HepG2 (cell line): ENCODE measurements around the gene MFSD11. TPM values are rescaled to one million over a fixed set of nuclear protein-coding genes. Genes with fewer than 3 reads are reported as not detected.

Source experiments
- CCAR2 ChIP-seq: fragments of 200-400 bp; formaldehyde crosslinking; optimal IDR thresholded peaks from 2 replicates; pipeline ENCODE3; 2018; ENCODE audit warnings: low read depth, mild to moderate bottlenecking, low read length, moderate library complexity
- CHD4 ChIP-seq: fragments of 200-600 bp; sonication (generic); IDR thresholded peaks from 2 replicates; pipeline ENCODE4 v1.7.0; 2017; ENCODE audit warnings: mild to moderate bottlenecking, low read length, borderline replicate concordance
- CREM ChIP-seq, 2 experiments: sonication (generic) in 1 of 2; formaldehyde crosslinking in 1 of 2; IDR thresholded peaks; 2 replicates each; pipeline versions ENCODE4 v1.4.0 to v1.6.1; 2016 to 2020; ENCODE audit warnings: antibody characterized with exemption in 1 of 2, mild to moderate bottlenecking in 1 of 2, missing genetic modification reagents in 1 of 2
- ELF3 ChIP-seq: IDR thresholded peaks from 2 replicates; pipeline ENCODE4 v1.6.1; 2016; ENCODE audit warnings: missing genetic modification reagents, missing compliant biosample characterization
- ETV6 ChIP-seq: sonication (generic); formaldehyde crosslinking; conservative IDR thresholded peaks from 2 replicates; pipeline ENCODE4 v1.4.0; 2020; ENCODE audit warnings: missing genetic modification reagents
- KAT7 ChIP-seq: IDR thresholded peaks from 2 replicates; pipeline ENCODE4 v1.6.1; 2018; ENCODE audit warnings: borderline replicate concordance, missing compliant biosample characterization
- MEIS2 ChIP-seq: sonication (generic); formaldehyde crosslinking; IDR thresholded peaks from 2 replicates; pipeline ENCODE4 v1.9.0; 2021; ENCODE audit warnings: mild to moderate bottlenecking, missing genetic modification reagents
- PHF20 ChIP-seq: sonication (generic); formaldehyde crosslinking; IDR thresholded peaks from 2 replicates; pipeline ENCODE4 v1.5.0; 2020; ENCODE audit warnings: mild to moderate bottlenecking, missing genetic modification reagents
- POLR2AphosphoS2 ChIP-seq: IDR thresholded peaks from 2 replicates; pipeline ENCODE4 v1.6.1; 2011; ENCODE audit warnings: low read depth, low read length, improper control_type of control experiment
- PTBP1 ChIP-seq: fragments of 200-400 bp; formaldehyde crosslinking; IDR thresholded peaks from 2 replicates; pipeline ENCODE4 v1.6.1; 2018; ENCODE audit warnings: low read length, low read depth; ENCODE audit not compliant: poor library complexity, severe bottlenecking
- RCOR2 ChIP-seq: IDR thresholded peaks from 2 replicates; pipeline ENCODE4 v1.6.1; 2016; ENCODE audit warnings: missing biosample characterization, missing genetic modification reagents
- SNAPC2 ChIP-seq: sonication (generic); formaldehyde crosslinking; IDR thresholded peaks from 2 replicates; pipeline ENCODE4 v1.8.1; 2022; ENCODE audit warnings: mild to moderate bottlenecking, missing genetic modification reagents
- YY1 ChIP-seq: IDR thresholded peaks from 2 replicates; pipeline ENCODE4 v1.6.1; 2011; ENCODE audit warnings: low read length, low read depth, moderate library complexity, mild to moderate bottlenecking; ENCODE audit not compliant: insufficient read depth, insufficient replicate concordance
- ZNF24 ChIP-seq: fragments of 450-650 bp; IDR thresholded peaks from 2 replicates; pipeline ENCODE4 v1.6.1; 2017; ENCODE audit warnings: antibody characterized with exemption, mild to moderate bottlenecking
- ZNF431 ChIP-seq: sonication (generic); formaldehyde crosslinking; IDR thresholded peaks from 2 replicates; pipeline ENCODE4 v1.9.0; 2022; ENCODE audit warnings: missing genetic modification reagents, low read depth, mild to moderate bottlenecking, borderline replicate concordance
- ZNF446 ChIP-seq: sonication (generic); formaldehyde crosslinking; IDR thresholded peaks from 2 replicates; pipeline ENCODE4 v1.5.0; 2020; ENCODE audit warnings: mild to moderate bottlenecking, missing genetic modification reagents
- ZNF501 ChIP-seq: sonication (generic); formaldehyde crosslinking; IDR thresholded peaks from 2 replicates; pipeline ENCODE4 v1.5.1; 2020; ENCODE audit warnings: mild to moderate bottlenecking, moderate library complexity, missing genetic modification reagents
- ZNF564 ChIP-seq: sonication (generic); formaldehyde crosslinking; IDR thresholded peaks from 2 replicates; pipeline ENCODE4 v1.8.1; 2023; ENCODE audit warnings: mild to moderate bottlenecking, missing genetic modification reagents
- ZNF570 ChIP-seq: sonication (generic); formaldehyde crosslinking; IDR thresholded peaks from 2 replicates; pipeline ENCODE4 v1.4.0; 2020; ENCODE audit warnings: mild to moderate bottlenecking, missing genetic modification reagents, borderline replicate concordance
- ZNF83 ChIP-seq: sonication (generic); formaldehyde crosslinking; IDR thresholded peaks from 2 replicates; pipeline ENCODE4 v1.4.0; 2020; ENCODE audit warnings: missing genetic modification reagents, mild to moderate bottlenecking, borderline replicate concordance
- polyA plus RNA-seq, 8 experiments: library from polyadenylated mRNA; depleted of rRNA in 3 of 8; stranded (reverse) in 7 of 8; unstranded in 1 of 8; fragments of >200 nt; fragmentation: Illumina TruSeq in 4 of 8; extraction: Trizol in 4 of 8; gene quantifications; 2 replicates each; pipeline versions ENCODE4 v1.2.1 to v1.2.3, GENCODE V29; 2011 to 2016; ENCODE audit warnings: low read depth in 4 of 8, missing spikeins in 1 of 8, mixed read lengths in 1 of 8; ENCODE audit not compliant: insufficient read depth in 1 of 8
- total RNA-seq, 5 experiments: library from RNA; depleted of rRNA; stranded (reverse); fragments of >200 nt; fragmentation: Illumina TruSeq; extraction: Trizol; gene quantifications; 2 replicates each; pipeline ENCODE4 v1.2.3, GENCODE V29; 2016; ENCODE audit warnings: low read depth in 1 of 5
- TF ChIP-seq, protein P1 (sequence below): sonication (generic); formaldehyde crosslinking; IDR thresholded peaks from 2 replicates; pipeline ENCODE4 v1.9.0; 2021; ENCODE audit warnings: missing genetic modification reagents, borderline replicate concordance
- TF ChIP-seq, protein P2 (sequence below): sonication (generic); formaldehyde crosslinking; IDR thresholded peaks from 2 replicates; pipeline ENCODE4 v1.5.1; 2020; ENCODE audit warnings: mild to moderate bottlenecking, moderate library complexity, missing genetic modification reagents
- TF ChIP-seq, protein P3 (sequence below): IDR thresholded peaks from 2 replicates; pipeline ENCODE4 v1.6.1; 2012; ENCODE audit warnings: low read length, improper control_type of control experiment

The MFSD11 gene
- total and polyA plus RNA-seq, 2 of the 13 experiments (the other 11 are each of a cell fraction or from before 2014, with no cell fraction given), result 26.1 to 36.3 TPM

DNA sequence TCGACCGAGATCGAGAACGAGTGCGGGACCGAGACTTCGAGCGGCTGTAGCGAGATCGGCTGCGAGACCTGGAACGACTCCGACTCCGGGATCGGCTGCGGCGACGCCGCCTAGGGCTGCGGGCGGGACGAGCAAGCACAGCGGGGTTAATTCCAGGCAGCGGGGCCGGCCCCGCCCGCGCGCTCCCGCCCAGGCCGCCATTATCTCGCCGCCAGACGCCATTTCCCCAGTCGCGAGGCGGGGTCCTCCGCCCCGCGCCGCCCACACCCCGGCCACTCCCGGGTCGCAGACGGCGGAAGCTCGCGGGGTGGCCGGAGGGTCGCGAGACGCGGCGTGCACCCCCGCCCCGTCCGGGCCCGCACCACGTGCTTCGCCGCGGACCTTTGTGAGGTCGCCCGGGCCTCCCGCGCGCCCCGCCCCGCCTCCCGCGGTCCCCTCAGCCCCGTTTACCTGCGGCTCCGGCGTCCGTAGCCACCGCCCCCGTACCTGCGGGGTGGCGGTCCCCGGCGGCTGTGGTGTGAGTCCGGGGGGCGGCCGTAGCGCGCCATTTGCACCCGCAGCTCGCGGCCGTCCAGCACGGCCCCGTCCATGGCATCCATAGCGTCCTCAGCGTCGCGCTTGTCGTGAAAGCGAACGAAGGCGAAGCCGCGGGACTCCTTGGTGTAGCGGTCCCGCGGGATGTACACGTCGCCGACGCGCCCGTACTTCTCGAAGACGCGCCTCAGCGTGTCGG is 1.4 kb upstream of the MFSD11 start (continued):
- TF ChIP-seq ZNF83 (CRISPR knock-in tag) (no peak), CREM (IDR thresholded peaks at IDR 0.05) (no peak), CREM (CRISPR knock-in tag; IDR thresholded peaks at IDR 0.05) (no peak), CCAR2 (no peak), ZNF446 (CRISPR knock-in tag) (no peak; the same call in 1 of the 2 replicates), RCOR2 (no peak), YY1 (peak; percentile 98), PHF20 (CRISPR knock-in tag) (no peak), SNAPC2 (CRISPR knock-in tag) (no peak; the same call in 1 of the 2 replicates), KAT7 (no peak), POLR2AphosphoS2 (no peak), ZNF501 (CRISPR knock-in tag) (no peak), ZNF564 (peak; percentile 32; the same call in 1 of the 2 replicates), ZNF24 (no peak), ZNF431 (CRISPR knock-in tag) (no peak), CHD4 (no peak), ZNF570 (CRISPR knock-in tag) (no peak), ETV6 (CRISPR knock-in tag) (no peak), MEIS2 (CRISPR knock-in tag) (peak; percentile 8; the same call in 1 of the 2 replicates), PTBP1 (no peak), ELF3 (no peak)
- TF ChIP-seq, protein P1, sequence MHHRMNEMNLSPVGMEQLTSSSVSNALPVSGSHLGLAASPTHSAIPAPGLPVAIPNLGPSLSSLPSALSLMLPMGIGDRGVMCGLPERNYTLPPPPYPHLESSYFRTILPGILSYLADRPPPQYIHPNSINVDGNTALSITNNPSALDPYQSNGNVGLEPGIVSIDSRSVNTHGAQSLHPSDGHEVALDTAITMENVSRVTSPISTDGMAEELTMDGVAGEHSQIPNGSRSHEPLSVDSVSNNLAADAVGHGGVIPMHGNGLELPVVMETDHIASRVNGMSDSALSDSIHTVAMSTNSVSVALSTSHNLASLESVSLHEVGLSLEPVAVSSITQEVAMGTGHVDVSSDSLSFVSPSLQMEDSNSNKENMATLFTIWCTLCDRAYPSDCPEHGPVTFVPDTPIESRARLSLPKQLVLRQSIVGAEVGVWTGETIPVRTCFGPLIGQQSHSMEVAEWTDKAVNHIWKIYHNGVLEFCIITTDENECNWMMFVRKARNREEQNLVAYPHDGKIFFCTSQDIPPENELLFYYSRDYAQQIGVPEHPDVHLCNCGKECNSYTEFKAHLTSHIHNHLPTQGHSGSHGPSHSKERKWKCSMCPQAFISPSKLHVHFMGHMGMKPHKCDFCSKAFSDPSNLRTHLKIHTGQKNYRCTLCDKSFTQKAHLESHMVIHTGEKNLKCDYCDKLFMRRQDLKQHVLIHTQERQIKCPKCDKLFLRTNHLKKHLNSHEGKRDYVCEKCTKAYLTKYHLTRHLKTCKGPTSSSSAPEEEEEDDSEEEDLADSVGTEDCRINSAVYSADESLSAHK (CRISPR knock-in tag), result no peak
- TF ChIP-seq, protein P2, sequence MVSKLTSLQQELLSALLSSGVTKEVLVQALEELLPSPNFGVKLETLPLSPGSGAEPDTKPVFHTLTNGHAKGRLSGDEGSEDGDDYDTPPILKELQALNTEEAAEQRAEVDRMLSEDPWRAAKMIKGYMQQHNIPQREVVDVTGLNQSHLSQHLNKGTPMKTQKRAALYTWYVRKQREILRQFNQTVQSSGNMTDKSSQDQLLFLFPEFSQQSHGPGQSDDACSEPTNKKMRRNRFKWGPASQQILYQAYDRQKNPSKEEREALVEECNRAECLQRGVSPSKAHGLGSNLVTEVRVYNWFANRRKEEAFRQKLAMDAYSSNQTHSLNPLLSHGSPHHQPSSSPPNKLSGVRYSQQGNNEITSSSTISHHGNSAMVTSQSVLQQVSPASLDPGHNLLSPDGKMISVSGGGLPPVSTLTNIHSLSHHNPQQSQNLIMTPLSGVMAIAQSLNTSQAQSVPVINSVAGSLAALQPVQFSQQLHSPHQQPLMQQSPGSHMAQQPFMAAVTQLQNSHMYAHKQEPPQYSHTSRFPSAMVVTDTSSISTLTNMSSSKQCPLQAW (CRISPR knock-in tag), result no peak
- TF ChIP-seq, protein P3, sequence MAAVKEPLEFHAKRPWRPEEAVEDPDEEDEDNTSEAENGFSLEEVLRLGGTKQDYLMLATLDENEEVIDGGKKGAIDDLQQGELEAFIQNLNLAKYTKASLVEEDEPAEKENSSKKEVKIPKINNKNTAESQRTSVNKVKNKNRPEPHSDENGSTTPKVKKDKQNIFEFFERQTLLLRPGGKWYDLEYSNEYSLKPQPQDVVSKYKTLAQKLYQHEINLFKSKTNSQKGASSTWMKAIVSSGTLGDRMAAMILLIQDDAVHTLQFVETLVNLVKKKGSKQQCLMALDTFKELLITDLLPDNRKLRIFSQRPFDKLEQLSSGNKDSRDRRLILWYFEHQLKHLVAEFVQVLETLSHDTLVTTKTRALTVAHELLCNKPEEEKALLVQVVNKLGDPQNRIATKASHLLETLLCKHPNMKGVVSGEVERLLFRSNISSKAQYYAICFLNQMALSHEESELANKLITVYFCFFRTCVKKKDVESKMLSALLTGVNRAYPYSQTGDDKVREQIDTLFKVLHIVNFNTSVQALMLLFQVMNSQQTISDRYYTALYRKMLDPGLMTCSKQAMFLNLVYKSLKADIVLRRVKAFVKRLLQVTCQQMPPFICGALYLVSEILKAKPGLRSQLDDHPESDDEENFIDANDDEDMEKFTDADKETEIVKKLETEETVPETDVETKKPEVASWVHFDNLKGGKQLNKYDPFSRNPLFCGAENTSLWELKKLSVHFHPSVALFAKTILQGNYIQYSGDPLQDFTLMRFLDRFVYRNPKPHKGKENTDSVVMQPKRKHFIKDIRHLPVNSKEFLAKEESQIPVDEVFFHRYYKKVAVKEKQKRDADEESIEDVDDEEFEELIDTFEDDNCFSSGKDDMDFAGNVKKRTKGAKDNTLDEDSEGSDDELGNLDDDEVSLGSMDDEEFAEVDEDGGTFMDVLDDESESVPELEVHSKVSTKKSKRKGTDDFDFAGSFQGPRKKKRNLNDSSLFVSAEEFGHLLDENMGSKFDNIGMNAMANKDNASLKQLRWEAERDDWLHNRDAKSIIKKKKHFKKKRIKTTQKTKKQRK, result no peak
